ENCODE data around the gene OCIAD1.
A peak's percentile ranks its signal among the peaks of the same experiment; 100 is the strongest.

OCIAD1 gene, protein sequence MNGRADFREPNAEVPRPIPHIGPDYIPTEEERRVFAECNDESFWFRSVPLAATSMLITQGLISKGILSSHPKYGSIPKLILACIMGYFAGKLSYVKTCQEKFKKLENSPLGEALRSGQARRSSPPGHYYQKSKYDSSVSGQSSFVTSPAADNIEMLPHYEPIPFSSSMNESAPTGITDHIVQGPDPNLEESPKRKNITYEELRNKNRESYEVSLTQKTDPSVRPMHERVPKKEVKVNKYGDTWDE

DNA sequence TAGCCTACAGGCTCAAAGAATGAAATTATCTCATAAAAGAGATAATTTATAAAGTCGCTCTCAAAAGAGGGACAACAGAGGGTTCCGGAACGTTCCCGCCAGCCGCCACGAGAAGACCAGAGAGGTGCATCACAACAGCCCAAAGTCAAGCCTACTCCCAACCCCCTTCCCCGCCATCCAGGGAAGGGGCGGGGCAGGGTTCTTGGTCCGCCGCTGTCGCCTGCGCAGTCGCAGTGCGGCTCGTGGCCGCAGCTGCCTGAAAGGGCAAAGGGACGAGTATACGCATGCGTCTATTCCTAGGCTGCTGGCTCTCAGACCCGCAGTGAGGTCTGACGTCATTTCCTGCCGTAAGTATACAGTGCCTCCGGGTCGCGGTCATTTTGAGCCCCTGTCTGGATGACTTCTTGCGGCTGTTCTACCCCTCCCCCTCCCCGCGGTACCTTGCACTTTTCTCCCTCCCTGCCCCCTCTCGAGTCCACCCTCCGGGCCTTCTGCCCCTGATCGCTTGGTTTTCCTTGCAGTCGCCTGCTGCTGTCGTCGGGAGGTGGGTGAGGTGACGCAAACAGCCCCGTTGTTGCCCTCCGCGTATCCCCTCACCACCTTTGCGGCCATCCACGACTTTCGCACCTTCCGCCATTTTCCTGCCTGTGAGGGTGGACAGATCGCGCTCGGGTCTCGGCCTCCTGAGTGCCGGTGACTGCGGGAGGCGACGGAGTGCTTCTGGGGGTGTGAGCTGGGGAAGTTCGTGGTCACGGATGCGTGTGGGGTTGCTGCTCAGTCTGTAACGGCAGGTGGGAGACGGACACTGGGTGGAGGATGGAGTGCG is at the start of gene OCIAD1:
Gene OCIAD1, plus strand, starts transcription at position 383 of the 826 bp plus-strand sequence. CDS start 1,537 bp downstream, outside the sequence.
- TF ChIP-seq CTCF (conservative IDR thresholded peaks at IDR 0.05; ENCODE audit: low read depth, low read length): no peak
- DNase-seq (ENCODE audit: low read depth): peak; percentile 98
- H3K4me3 ChIP-seq (ENCODE audit: low read length): peak within 1 kb of the TSS; percentile 100

DNA sequence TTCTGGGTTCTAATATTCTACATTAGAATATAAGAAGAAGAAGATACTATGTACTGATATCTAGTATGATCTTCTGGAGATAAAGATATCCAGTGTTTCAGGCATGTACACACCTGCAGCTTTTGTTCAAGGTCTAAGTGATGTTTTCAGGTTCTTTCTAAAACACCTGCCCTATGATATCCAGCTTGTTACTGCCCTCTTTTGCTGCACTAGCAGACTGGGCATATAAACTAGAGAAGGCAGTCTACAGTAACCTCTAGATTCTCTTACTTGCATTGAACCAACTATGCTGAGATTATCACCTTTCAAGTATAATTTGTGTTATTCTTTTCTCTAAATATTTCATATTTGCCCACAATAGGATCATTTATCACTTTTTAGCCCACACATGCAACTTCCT is 48.9 kb upstream of the OCIAD1 start:
- no peak for TF ChIP-seq CTCF (conservative IDR thresholded peaks at IDR 0.05; ENCODE audit: low read depth, low read length)
- no peak overlapping the region for H3K4me3 ChIP-seq (ENCODE audit: low read length)
- DNase-seq (ENCODE audit: low read depth): no peak

DNA sequence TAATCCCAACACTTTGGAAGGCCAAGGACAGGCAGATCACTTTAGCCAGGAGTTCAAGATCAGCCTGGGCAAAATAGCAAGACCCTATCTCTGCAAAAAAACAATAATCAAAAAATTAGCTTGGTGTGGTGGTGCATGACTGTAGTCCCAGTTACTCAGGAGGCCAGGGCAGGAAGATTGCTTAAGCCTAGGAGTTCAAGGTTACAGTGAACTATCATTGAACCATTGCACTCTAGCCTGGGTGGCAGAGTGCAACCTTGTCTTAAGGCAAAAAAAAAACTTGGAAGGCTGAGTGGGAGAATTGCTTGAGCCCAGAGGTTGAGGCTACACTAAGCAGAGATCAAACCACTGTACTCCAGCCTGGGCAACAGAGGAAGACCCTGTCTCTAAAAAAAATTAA is 45.6 kb upstream of the OCIAD1 start:
- no peak for TF ChIP-seq CTCF (conservative IDR thresholded peaks at IDR 0.05; ENCODE audit: low read depth, low read length)
- no peak overlapping the region for H3K4me3 ChIP-seq (ENCODE audit: low read length)
- no peak for DNase-seq (ENCODE audit: low read depth)

DNA sequence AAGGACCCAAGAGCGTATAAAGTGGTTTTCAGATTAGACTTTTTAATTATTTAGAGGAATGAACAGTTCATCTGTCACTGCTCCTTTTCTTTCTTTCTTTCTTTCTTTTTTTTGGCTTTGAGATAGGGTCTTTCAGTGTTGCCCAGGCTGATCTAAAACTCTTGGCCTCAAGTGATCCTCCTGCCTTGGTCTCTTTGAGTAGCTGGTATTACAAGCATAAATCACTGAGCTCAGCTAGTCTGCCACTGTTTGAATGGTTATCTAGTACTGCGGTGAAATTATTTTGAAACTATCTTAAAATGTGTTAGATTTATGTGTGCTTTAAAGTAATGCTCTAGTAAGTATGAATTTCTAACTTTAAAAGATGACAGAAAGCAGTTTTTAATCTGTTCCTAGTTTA is 44.3 kb upstream of the OCIAD1 start:
- DNase-seq (ENCODE audit: low read depth): no peak
- TF ChIP-seq CTCF (conservative IDR thresholded peaks at IDR 0.05; ENCODE audit: low read depth, low read length): no peak
- no peak overlapping the region for H3K4me3 ChIP-seq (ENCODE audit: low read length)

GRCh38 chr4:48787056-48787455 is 43.8 kb upstream of the OCIAD1 start:
- no peak for DNase-seq (ENCODE audit: low read depth)
- no peak for TF ChIP-seq CTCF (conservative IDR thresholded peaks at IDR 0.05; ENCODE audit: low read depth, low read length)
- H3K4me3 ChIP-seq (ENCODE audit: low read length): no peak overlapping the region

GRCh38 chr4:48790561-48790960 is 40.3 kb upstream of the OCIAD1 start:
- TF ChIP-seq CTCF (conservative IDR thresholded peaks at IDR 0.05; ENCODE audit: low read depth, low read length): no peak
- no peak overlapping the region for H3K4me3 ChIP-seq (ENCODE audit: low read length)
- DNase-seq (ENCODE audit: low read depth): no peak

DNA sequence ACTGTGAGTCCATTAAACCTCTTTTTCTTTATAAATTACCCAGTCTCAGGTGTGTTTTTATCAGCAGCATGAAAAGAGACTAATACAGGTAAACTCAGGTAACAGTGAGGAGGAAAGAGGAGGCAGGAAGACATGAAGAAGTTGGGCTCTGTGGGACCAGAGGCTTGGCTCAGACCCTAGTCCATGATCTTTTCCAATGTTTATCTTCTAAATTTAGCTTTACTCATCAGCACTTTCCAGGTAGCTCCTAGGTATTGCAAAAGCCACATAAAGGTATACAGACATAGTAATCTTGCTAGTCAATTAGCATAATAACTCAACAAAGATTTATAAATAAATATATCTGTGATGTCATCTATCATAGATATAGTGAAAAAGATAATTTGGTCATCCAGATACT is 39.6 kb upstream of the OCIAD1 start:
- no peak for TF ChIP-seq CTCF (conservative IDR thresholded peaks at IDR 0.05; ENCODE audit: low read depth, low read length)
- DNase-seq (ENCODE audit: low read depth): no peak
- no peak overlapping the region for H3K4me3 ChIP-seq (ENCODE audit: low read length)
